ENCODE measurements around the gene PCP2.

DNA sequence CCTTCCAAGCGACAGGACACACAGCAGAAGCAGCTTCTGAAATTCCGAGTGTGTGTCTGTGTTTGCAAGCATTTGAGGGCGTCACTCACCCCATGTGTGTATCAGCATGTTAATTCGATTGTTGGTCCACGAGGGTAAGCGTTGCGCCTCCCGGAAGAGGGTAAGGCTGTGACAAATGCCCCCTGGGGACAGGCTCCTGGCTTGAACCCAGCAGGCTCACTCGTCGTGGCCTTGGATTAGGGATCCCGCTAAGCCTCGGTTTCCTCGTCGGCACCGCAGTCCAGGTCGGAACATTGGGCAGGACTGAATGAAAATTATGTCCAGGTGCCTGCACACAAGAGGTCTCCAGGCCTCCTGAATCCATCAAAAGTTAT is 2.8 kb upstream of the PCP2 start:
- TF ChIP-seq EZH2 (IDR thresholded peaks at IDR 0.05) = no peak
- TF ChIP-seq, protein P1, sequence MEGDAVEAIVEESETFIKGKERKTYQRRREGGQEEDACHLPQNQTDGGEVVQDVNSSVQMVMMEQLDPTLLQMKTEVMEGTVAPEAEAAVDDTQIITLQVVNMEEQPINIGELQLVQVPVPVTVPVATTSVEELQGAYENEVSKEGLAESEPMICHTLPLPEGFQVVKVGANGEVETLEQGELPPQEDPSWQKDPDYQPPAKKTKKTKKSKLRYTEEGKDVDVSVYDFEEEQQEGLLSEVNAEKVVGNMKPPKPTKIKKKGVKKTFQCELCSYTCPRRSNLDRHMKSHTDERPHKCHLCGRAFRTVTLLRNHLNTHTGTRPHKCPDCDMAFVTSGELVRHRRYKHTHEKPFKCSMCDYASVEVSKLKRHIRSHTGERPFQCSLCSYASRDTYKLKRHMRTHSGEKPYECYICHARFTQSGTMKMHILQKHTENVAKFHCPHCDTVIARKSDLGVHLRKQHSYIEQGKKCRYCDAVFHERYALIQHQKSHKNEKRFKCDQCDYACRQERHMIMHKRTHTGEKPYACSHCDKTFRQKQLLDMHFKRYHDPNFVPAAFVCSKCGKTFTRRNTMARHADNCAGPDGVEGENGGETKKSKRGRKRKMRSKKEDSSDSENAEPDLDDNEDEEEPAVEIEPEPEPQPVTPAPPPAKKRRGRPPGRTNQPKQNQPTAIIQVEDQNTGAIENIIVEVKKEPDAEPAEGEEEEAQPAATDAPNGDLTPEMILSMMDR (IDR thresholded peaks at IDR 0.05) = no peak
- TF ChIP-seq EZH2phosphoT487 (IDR thresholded peaks at IDR 0.05) = no peak
